AG10803 (cell line): ENCODE measurements around the gene PCBP3.

Source experiments
- DNase-seq: peaks from one replicate; pipeline ENCODE4 v3.0.0; 2010; ENCODE audit warnings: low read depth
- H3K4me3 ChIP-seq: 2 replicates; pipeline ENCODE4 v1.5.1; 2011; ENCODE audit warnings: mild to moderate bottlenecking, low read length, control low read depth
- TF ChIP-seq, protein P1 (sequence below): conservative IDR thresholded peaks from 2 replicates; pipeline ENCODE4 v1.5.1; 2011; ENCODE audit warnings: mild to moderate bottlenecking, low read length, control low read depth, inconsistent platforms

PCBP3 gene

DNA sequence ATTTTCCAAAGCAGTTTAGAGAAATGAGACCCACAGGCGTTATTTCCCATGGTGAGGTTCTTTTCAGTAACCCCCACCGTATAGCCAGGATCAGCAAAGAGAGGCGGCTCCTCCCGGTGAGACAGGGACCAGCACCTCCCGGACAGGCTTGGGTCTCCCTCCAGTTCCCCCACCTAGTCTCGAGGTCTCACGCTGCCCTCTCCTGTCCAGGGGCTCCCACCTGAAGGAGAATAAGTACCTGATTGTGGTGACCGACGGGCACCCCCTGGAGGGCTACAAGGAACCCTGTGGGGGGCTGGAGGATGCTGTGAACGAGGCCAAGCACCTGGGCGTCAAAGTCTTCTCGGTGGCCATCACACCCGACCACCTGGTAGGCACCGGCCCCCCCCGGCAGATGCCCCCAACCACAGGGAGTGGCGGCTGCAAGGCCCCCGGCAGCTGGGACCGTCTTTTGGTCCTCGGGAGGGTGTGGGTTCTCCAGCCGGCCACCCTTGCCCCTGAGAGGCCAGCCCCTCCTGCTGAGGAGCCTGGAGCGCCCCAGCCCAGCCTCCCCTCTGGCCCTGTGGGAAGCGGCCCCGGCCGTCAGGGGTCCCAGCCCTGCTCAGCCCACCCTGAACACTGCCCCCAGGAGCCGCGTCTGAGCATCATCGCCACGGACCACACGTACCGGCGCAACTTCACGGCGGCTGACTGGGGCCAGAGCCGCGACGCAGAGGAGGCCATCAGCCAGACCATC is 343.0 kb downstream of the PCBP3 start:
- TF ChIP-seq, protein P1, sequence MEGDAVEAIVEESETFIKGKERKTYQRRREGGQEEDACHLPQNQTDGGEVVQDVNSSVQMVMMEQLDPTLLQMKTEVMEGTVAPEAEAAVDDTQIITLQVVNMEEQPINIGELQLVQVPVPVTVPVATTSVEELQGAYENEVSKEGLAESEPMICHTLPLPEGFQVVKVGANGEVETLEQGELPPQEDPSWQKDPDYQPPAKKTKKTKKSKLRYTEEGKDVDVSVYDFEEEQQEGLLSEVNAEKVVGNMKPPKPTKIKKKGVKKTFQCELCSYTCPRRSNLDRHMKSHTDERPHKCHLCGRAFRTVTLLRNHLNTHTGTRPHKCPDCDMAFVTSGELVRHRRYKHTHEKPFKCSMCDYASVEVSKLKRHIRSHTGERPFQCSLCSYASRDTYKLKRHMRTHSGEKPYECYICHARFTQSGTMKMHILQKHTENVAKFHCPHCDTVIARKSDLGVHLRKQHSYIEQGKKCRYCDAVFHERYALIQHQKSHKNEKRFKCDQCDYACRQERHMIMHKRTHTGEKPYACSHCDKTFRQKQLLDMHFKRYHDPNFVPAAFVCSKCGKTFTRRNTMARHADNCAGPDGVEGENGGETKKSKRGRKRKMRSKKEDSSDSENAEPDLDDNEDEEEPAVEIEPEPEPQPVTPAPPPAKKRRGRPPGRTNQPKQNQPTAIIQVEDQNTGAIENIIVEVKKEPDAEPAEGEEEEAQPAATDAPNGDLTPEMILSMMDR: no peak
- DNase-seq: no peak
- H3K4me3 ChIP-seq: peak overlapping the region; percentile 96

DNA sequence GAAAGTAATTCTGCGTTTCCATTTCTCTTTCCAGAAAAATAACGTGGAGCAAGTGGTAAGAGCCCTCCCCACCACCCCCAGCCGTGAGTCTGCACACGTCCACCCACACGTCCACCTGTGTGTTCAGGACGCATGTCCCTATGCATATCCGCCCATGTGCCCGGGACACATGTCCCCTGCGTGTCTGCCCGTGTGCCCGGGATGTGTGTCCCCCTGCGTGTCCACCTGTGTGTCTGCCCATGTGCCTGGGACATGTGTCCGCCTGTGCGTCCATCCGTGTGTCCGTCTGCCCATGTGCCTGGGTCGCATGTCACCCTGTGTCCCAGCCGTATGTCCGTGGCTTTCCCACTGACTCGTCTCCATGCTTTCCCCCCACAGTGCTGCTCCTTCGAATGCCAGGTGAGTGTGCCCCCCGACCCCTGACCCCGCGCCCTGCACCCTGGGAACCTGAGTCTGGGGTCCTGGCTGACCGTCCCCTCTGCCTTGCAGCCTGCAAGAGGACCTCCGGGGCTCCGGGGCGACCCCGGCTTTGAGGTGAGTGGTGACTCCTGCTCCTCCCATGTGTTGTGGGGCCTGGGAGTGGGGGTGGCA is 343.7 kb downstream of the PCBP3 start:
- DNase-seq: no peak
- TF ChIP-seq, protein P1: no peak
- peak overlapping the region; percentile 96 for H3K4me3 ChIP-seq

DNA sequence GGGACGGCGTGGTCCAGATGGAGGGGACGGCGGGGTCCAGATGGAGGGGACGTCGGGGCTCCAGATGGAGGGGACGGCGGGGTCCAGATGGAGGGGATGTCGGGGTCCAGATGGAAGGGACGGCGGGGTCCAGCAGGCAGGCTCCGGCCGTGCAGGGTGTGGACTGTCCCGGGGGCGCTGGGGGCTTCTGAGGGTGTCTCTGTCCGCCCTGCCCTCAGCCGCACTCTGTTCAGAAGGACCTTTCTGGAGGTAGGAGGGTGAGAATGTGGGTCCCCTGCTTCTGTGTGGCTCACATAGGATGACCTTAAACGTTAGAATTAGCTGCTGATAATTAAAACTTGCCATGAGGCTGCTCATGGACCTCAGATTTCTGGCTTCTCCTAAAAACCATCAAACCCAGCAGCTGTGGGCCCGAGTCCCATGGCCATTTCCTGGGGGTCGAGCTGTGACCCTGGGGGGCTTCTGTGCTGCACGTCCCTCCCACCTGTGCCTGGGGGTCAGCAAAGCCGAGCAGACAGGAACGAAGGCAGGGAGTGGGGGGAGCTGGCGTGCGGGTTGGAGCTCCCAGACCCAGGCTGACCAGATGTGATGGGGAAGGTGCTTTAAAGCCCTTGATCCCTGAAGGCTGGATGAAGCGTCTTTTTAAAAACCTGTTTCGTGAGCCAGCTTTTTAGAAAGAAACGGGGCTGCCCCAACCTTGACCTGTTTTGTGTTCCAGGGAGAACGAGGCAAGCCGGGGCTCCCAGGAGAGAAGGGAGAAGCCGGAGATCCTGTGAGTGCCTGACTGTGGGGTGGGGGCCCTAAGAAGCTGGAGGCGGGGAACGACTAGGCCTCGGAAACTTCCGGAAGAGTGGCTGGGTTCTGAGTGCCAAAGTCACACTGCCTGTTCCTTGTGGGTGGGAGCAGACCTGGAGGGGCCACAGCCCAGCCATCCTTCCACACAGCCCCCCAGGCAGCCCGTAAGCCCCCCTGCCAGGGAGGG is 345.1 kb downstream of the PCBP3 start:
- H3K4me3 ChIP-seq: peak overlapping the region; percentile 42
- TF ChIP-seq, protein P1: no peak
- DNase-seq: no peak

DNA sequence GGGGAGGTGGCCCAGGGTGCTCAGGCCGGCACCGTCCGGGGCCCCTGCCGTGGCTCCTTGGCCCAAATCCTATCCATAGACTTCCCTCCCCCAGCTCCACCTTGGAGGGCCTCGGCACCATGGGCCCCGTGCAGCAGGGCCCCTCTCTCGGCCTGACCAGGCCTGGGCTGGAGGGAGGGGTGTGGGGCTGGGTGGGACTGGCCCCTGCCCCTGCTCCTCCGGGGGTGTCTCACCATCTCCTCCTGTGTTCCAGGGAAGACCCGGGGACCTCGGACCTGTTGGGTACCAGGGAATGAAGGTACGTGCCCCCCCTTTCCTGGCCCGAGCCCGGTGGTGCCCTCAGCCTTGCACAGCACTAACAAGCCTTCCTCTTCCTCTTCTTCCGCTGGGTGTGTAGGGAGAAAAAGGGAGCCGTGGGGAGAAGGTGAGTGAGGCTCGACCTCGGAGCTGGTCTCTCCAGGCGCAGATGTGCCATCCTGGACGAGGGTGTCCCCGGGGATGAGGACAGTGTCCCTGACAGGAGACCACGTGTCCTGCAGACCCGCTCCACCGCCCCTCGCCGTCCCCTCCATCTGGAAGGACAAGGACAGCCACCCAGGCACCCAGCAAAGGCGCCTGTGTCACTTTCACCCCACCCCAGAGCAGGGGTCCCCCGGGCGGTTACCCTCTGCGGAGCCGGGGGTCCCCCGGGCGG is 346.0 kb downstream of the PCBP3 start:
- no peak for DNase-seq
- TF ChIP-seq, protein P1: no peak
- H3K4me3 ChIP-seq: peak overlapping the region; percentile 42

DNA sequence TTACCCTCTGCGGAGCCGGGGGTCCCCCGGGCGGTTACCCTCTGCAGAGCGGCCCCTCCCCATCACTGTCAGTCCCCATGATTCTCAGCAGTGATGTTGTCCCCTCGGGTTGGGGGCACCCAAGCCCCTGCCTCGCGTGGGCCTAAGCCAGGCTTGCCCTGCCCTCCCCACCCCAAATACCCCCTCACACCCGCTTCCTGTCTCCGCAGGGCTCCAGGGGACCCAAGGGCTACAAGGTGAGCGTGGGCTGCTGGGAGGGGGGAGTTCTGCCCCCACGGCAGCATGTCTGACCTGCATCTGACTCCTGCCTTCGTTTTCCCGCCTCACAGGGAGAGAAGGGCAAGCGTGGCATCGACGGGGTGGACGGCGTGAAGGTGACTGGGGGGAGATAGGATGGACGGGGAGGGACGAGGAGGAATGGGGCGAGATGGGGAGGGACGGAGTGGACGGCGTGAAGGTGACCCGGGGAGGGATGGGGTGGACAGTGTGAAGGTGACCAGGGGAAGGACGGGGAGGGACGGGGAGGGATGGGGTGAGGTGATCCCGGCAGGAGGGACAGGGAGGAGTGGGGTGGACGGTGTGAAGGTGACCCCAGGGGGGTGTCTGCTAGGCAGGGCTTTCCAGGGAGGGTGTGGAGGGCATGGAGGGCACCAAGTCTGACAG is 346.7 kb downstream of the PCBP3 start:
- H3K4me3 ChIP-seq: peak overlapping the region; percentile 35
- DNase-seq: no peak
- TF ChIP-seq, protein P1: no peak

DNA sequence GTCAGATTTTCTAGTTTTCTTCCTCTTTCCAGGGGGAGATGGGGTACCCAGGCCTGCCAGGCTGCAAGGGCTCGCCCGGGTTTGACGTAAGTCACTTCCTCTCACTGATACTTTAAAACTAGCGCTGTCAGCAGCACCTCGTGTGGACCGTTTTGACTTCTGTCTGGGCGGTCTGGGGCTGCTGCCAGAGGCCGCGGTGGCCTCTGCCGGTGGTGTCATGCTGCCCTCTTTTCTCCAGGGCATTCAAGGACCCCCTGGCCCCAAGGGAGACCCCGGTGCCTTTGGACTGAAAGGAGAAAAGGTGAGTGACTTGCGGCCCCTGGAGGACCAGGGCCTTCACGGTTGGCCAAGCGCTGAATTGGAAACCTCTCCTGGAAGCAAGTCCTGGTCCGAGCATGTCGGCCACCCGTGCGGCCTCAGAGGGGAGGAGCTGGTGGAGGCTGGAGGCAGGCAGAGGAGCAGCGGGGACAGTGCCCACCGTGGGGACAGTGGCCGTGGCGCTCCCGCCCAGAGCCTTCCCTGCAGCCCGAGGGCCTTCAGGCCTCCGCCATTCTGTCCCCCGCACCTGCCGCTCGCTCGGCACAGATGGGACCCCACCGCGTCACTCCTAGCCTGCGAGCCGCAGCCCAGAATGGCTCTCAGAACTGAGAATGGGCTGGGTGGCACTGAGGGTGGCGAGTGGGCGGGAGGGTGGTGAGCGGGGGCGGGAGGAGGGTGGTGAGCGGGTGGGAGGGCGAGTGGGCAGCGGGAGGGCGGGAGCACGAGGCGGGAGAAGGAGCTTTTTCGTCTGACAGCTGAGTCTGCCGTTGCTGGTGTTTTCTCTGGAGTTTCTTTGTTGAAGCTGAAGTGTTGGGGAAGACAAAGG is 347.4 kb downstream of the PCBP3 start:
- H3K4me3 ChIP-seq: peak overlapping the region; percentile 12; the same call in 1 of the 2 replicates
- no peak for DNase-seq
- TF ChIP-seq, protein P1: no peak
